ENCODE results near the gene SSRP1. TPM values are rescaled to one million over a fixed set of nuclear protein-coding genes. Genes with fewer than 3 reads are reported as not detected.

Gene SSRP1
- total RNA-seq = 100 to 1,000 TPM in 4 of 8 experiments, 10 to 100 TPM in 4; 64.9 to 164 (median 101) TPM

- H3K27ac ChIP-seq = peak within 1 kb of the TSS; percentile 92 to 95
- in situ Hi-C loops (cut with MboI; ENCODE audit: low pct_unique_long_range_greater_than_20kb in 2 of 9, low sequenced_read_pairs in 9 of 9, unreplicated experiment in 9 of 9) = loop anchor here in 2 of 9 experiments (25.0 kb wide), 2 partner anchors 127 to 177 kb away; partner anchors contain the start of genes RTN4RL2 (in 1 of the 2) and SLC43A1 (in 1 of the 2)
- H3K4me1 ChIP-seq (replicated peaks in 1 of 2) = peaks cover 33 to 41% of the 10 kb centered on the region in 2 donors
- peak within 1 kb of the TSS; percentile 77 to 99 (median 91) for H3K4me3 ChIP-seq
- 0 to 8% (median 0%) methylated on average over 2 to 7 of the region's 69 CpGs; no CpG with 5 or more reads in 5 of the 10 experiments for WGBS, 10 experiments
- ATAC-seq (replicated peaks in 6 of 8) = peak; percentile 74 to 97 (median 84)
Observed at GRCh38 chr11:57335343-57336110, at the start of gene SSRP1. Gene SSRP1, minus strand, starts transcription at chr11:57335892. Its CDS starts 771 bp downstream, at chr11:57335121.

GRCh38 chr11:57380975-57381374 lies 45.3 kb upstream of the SSRP1 start, which contains the start of gene PRG3:
Gene PRG3, minus strand, starts transcription at chr11:57381150. Its CDS starts 442 bp downstream, at chr11:57380708.
- ATAC-seq (replicated peaks in 6 of 8) = no peak
- in situ Hi-C loops (cut with MboI; ENCODE audit: low pct_unique_long_range_greater_than_20kb in 2 of 9, low sequenced_read_pairs in 9 of 9, unreplicated experiment in 9 of 9) = no loop called here

DNA sequence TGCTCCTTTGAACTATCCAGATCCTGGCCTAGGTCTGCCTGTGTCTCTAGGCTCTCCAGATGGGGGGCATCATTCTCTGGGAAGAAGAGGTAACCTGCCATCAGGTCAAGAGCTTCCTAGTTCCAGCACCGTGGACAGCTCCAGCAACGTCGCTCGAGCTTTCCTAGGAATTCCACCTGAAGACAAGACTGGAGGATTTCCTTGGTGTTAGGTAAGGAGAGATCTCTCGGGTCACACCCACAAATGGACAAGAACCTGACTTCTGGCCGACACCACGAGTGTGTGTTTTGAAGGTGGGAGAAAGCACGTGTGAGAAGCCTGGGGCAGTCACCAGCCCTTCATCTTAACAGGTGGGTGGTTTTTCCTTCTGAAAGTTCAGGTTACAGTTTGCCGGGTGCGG lies 44.0 kb upstream of the SSRP1 start:
- H3K27ac ChIP-seq = no peak overlapping the region
- WGBS, 10 experiments = 0 to 16% (median 7%) methylated on average over 1 to 6 of the region's 10 CpGs; no CpG with 5 or more reads in 5 of the 10 experiments
- in situ Hi-C loops (cut with MboI; ENCODE audit: low pct_unique_long_range_greater_than_20kb in 2 of 9, low sequenced_read_pairs in 9 of 9, unreplicated experiment in 9 of 9) = no loop called here
- ATAC-seq (replicated peaks in 6 of 8) = no peak
- H3K4me3 ChIP-seq = no peak overlapping the region
- no peaks in the 10 kb centered on the region for H3K4me1 ChIP-seq (replicated peaks in 1 of 2)

More at GRCh38 chr11:57380975-57381374, 45.3 kb upstream of the SSRP1 start, which contains the start of gene PRG3:
- Histone ChIP-seq H3K27ac (no peak within 1 kb of the TSS), H3K4me1 (replicated peaks in 1 of 2) (no peaks in the 10 kb centered on the region), H3K4me3 (no peak within 1 kb of the TSS)
- WGBS, 10 experiments = 0 to 43% (median 20%) methylated on average over 1 to 2 of the region's 2 CpGs; no CpG with 5 or more reads in 4 of the 10 experiments

DNA sequence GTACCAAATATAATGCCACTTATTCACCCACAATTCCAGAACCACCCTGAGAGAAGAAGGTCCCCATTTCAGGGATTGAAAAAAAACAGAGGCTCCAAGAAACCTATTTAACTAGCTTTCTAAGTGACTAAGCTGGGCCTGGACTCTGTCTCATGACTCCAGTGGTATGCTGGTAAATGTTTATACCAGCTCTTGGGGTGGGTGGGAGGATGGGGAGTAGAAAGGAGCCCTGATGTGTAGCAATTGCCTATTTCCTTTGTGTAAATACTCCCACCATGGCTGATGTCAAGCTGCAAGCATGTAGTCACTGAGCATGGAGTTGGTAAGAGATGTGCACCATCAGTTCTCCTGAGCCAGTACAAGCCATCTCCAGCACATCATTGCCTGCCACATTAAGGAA lies 42.5 kb upstream of the SSRP1 start:
- in situ Hi-C loops (cut with MboI; ENCODE audit: low pct_unique_long_range_greater_than_20kb in 2 of 9, low sequenced_read_pairs in 9 of 9, unreplicated experiment in 9 of 9) = no loop called here
- ATAC-seq (replicated peaks in 6 of 8) = no peak
- H3K4me1 ChIP-seq (replicated peaks in 1 of 2) = no peaks in the 10 kb centered on the region
- H3K27ac ChIP-seq = no peak overlapping the region
- H3K4me3 ChIP-seq = no peak overlapping the region

- Histone ChIP-seq H3K4me3 (no peak overlapping the region), H3K27ac (no peak overlapping the region), H3K4me1 (replicated peaks in 1 of 2) (no peaks in the 10 kb centered on the region)
- peak in 3 of 8 experiments; percentile 11 to 78 (median 32) for ATAC-seq (replicated peaks in 6 of 8)
- in situ Hi-C loops (cut with MboI; ENCODE audit: low pct_unique_long_range_greater_than_20kb in 2 of 9, low sequenced_read_pairs in 9 of 9, unreplicated experiment in 9 of 9) = no loop called here
- whole genome bisulfite sequencing, 10 experiments = 0 to 85% (median 24%) methylated on average over 1 to 3 of the region's 5 CpGs; no CpG with 5 or more reads in 4 of the 10 experiments
Observed at GRCh38 chr11:57377107-57377506, 41.4 kb upstream of the SSRP1 start.

- in situ Hi-C loops (cut with MboI; ENCODE audit: low pct_unique_long_range_greater_than_20kb in 2 of 9, low sequenced_read_pairs in 9 of 9, unreplicated experiment in 9 of 9) = no loop called here
- Histone ChIP-seq H3K4me3 (peak overlapping the region in 2 of 5 donors; percentile 23 to 26), H3K27ac (no peak overlapping the region), H3K4me1 (replicated peaks in 1 of 2) (no peaks in the 10 kb centered on the region)
- ATAC-seq (replicated peaks in 6 of 8) = peak in 4 of 8 experiments; percentile 7 to 76 (median 52)
- WGBS, 10 experiments = 0 to 7% (median 4%) methylated on average over 1 to 14 of the region's 26 CpGs; no CpG with 5 or more reads in 6 of the 10 experiments
Observed at GRCh38 chr11:57376095-57377090, 40.7 kb upstream of the SSRP1 start.

DNA sequence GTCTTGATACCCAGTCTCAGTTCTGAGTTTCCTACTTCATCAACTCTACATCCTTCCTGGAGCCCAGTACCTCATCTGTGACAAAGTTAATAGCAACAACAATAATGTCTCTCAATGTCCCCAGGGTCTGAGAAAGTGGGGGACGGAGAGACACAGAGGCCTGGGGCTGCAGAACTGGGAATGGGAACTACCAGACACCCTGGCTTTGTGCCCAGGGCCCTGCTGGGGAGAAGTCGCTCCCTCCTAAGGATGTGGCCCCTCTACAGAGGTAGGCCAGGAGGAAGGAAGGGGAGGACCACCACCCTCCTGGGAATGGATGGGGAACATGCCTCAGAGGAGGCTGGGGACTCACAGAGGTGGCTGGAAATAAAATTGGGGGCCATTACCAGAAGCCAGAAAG lies 39.8 kb upstream of the SSRP1 start:
- ATAC-seq (replicated peaks in 6 of 8) = no peak
- in situ Hi-C loops (cut with MboI; ENCODE audit: low pct_unique_long_range_greater_than_20kb in 2 of 9, low sequenced_read_pairs in 9 of 9, unreplicated experiment in 9 of 9) = no loop called here
- WGBS, 10 experiments = 20 to 43% (median 33%) methylated on average over 1 to 2 of the region's 2 CpGs; no CpG with 5 or more reads in 7 of the 10 experiments
- H3K4me1 ChIP-seq (replicated peaks in 1 of 2) = no peaks in the 10 kb centered on the region
- no peak overlapping the region for H3K4me3 ChIP-seq
- H3K27ac ChIP-seq = no peak overlapping the region

- WGBS, 10 experiments = 13 to 100% (median 73%) methylated on average over 1 to 2 of the region's 3 CpGs; no CpG with 5 or more reads in 4 of the 10 experiments
- Histone ChIP-seq H3K4me1 (replicated peaks in 1 of 2) (no peaks in the 10 kb centered on the region), H3K27ac (no peak overlapping the region), H3K4me3 (no peak overlapping the region)
- in situ Hi-C loops (cut with MboI; ENCODE audit: low pct_unique_long_range_greater_than_20kb in 2 of 9, low sequenced_read_pairs in 9 of 9, unreplicated experiment in 9 of 9) = loop anchor here in 2 of 9 experiments (25.0 kb wide), 2 partner anchors 112 to 162 kb away; partner anchors contain the start of genes SMTNL1 (in 1 of the 2) and TIMM10 (in 1 of the 2)
- peak in 1 of 8 experiments; percentile 76 for ATAC-seq (replicated peaks in 6 of 8)
Observed at GRCh38 chr11:57374966-57375365, 39.3 kb upstream of the SSRP1 start.

DNA sequence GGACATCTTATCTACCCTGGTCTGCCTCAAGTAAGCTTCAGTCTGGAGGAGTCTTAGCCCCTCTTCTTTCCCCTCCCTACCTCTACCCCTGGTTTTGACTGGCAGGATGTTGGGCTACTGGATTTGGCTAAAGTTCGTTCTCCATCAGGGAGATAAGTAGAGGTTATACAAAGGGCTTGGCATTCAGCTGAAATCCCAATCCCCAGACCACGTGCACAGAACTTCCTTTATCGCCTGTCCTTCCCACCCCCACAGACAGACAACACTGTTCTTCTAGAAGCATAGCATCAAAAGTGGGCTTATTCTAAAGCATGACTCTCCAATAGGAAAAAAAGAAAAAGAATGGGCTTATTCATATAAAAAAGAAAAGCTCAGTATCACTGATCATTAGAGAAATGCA lies 37.5 kb upstream of the SSRP1 start:
- no peak overlapping the region for H3K27ac ChIP-seq
- 43 to 94% (median 70%) methylated on average over 2 to 3 of the region's 3 CpGs; no CpG with 5 or more reads in 3 of the 10 experiments for WGBS, 10 experiments
- no peak overlapping the region for H3K4me3 ChIP-seq
- no peaks in the 10 kb centered on the region for H3K4me1 ChIP-seq (replicated peaks in 1 of 2)
- ATAC-seq (replicated peaks in 6 of 8) = no peak
- in situ Hi-C loops (cut with MboI; ENCODE audit: low pct_unique_long_range_greater_than_20kb in 2 of 9, low sequenced_read_pairs in 9 of 9, unreplicated experiment in 9 of 9) = loop anchor here in 2 of 9 experiments (25.0 kb wide), 2 partner anchors 114 to 164 kb away; partner anchors contain the start of genes SMTNL1 (in 1 of the 2) and TIMM10 (in 1 of the 2)

DNA sequence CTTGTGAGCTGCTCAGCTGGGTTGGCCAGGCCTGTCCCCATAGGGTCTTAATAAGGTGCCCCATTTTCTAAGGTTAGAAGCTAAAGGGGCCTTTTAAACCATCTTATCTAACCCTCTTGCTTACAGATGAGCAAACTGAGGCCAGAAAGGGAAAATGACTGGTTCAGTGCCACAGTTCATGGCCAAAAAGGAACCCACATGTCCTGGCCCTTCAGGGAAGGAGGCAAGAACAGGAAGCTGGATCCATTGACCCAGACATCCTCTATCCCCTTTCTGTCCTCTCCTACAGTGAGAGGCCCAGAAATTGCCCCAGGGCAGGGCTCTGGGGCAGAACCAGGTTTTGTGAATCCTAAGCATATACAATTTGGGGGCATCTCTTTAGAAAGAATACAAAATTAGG lies 35.2 kb upstream of the SSRP1 start:
- in situ Hi-C loops (cut with MboI; ENCODE audit: low pct_unique_long_range_greater_than_20kb in 2 of 9, low sequenced_read_pairs in 9 of 9, unreplicated experiment in 9 of 9) = loop anchor here in 2 of 9 experiments (25.0 kb wide), 2 partner anchors 116 to 166 kb away; partner anchors contain the start of genes SMTNL1 (in 1 of the 2) and TIMM10 (in 1 of the 2)
- Histone ChIP-seq H3K4me3 (no peak overlapping the region), H3K4me1 (replicated peaks in 1 of 2) (no peaks in the 10 kb centered on the region), H3K27ac (no peak overlapping the region)
- ATAC-seq (replicated peaks in 6 of 8) = no peak

- H3K4me1 ChIP-seq (replicated peaks in 1 of 2) = no peaks in the 10 kb centered on the region
- no peak overlapping the region for H3K4me3 ChIP-seq
- 6 to 92% (median 83%) methylated on average over 2 to 5 of the region's 7 CpGs; no CpG with 5 or more reads in 2 of the 10 experiments for WGBS, 10 experiments
- H3K27ac ChIP-seq = no peak overlapping the region
- peak in 1 of 8 experiments; percentile 49 for ATAC-seq (replicated peaks in 6 of 8)
- in situ Hi-C loops (cut with MboI; ENCODE audit: low pct_unique_long_range_greater_than_20kb in 2 of 9, low sequenced_read_pairs in 9 of 9, unreplicated experiment in 9 of 9) = loop anchor here in 2 of 9 experiments (25.0 kb wide), 2 partner anchors 117 to 167 kb away; partner anchors contain the start of genes SMTNL1 (in 1 of the 2) and TIMM10 (in 1 of the 2)
Observed at GRCh38 chr11:57370251-57370650, 34.6 kb upstream of the SSRP1 start.

GRCh38 chr11:57368845-57369232 lies 33.1 kb upstream of the SSRP1 start:
- no peak for ATAC-seq (replicated peaks in 6 of 8)
- 51 to 100% (median 86%) methylated on average over 1 to 2 of the region's 5 CpGs; no CpG with 5 or more reads in 6 of the 10 experiments for WGBS, 10 experiments
- no peak overlapping the region for H3K27ac ChIP-seq
- in situ Hi-C loops (cut with MboI; ENCODE audit: low pct_unique_long_range_greater_than_20kb in 2 of 9, low sequenced_read_pairs in 9 of 9, unreplicated experiment in 9 of 9) = loop anchor here in 2 of 9 experiments (25.0 kb wide), 2 partner anchors 118 to 168 kb away; partner anchors contain the start of genes SMTNL1 (in 1 of the 2) and TIMM10 (in 1 of the 2)
- no peak overlapping the region for H3K4me3 ChIP-seq
- H3K4me1 ChIP-seq (replicated peaks in 1 of 2) = no peaks in the 10 kb centered on the region

Measured in motor neuron (in vitro differentiated cells).